ENCODE measurements around the gene CGREF1.

The CGREF1 gene

DNA sequence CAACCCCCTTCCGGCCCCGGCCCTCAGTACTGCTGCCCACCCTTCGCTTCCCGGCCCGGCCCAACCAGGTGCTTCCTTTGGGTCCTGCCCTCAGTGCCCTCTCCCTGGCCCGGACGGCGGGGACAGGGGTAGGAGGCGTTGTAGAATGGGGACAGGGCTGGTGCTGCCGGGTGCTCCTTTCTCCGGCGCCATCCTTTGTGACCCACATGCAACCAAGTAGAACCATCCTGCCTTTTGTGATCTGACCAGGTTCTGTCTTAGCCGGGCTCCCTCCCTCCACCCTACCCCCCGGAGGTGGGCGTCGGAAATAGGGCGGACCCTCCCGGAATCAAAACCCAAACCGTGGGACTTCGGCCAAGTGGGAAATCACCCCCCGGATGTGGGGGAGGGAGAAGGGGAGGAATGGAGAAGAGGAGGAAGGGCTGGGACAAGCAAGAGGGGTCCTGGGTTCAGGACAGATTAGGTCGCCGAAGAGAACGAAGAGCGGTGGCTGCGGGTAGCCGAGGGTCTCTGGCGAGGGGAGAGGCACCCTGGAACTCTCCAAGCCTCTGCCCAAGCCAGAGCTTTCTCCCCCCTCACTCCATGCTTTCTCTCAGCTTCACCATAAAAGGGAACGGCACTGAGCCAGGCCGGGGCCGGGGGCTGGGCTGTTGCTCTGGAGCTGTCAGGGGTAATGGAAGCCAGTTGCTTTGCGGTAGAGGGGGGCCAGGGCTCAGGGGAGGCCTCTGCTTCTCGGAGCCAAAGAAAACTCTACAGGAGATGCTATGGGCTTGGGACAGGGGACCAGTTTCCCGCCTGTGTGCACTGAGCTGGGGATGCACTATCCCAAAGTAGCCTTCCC lies 46.7 kb downstream of the CGREF1 start:
- peak overlapping the region; percentile 52 for H3K4me3 ChIP-seq (ENCODE audit: low read depth, low read length)
- TF ChIP-seq, protein P1, sequence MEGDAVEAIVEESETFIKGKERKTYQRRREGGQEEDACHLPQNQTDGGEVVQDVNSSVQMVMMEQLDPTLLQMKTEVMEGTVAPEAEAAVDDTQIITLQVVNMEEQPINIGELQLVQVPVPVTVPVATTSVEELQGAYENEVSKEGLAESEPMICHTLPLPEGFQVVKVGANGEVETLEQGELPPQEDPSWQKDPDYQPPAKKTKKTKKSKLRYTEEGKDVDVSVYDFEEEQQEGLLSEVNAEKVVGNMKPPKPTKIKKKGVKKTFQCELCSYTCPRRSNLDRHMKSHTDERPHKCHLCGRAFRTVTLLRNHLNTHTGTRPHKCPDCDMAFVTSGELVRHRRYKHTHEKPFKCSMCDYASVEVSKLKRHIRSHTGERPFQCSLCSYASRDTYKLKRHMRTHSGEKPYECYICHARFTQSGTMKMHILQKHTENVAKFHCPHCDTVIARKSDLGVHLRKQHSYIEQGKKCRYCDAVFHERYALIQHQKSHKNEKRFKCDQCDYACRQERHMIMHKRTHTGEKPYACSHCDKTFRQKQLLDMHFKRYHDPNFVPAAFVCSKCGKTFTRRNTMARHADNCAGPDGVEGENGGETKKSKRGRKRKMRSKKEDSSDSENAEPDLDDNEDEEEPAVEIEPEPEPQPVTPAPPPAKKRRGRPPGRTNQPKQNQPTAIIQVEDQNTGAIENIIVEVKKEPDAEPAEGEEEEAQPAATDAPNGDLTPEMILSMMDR (IDR thresholded peaks at IDR 0.05; ENCODE audit: low read depth, low read length), result no peak
- DNase-seq (ENCODE audit: low read depth, low spot score), result peak; percentile 87
- in situ Hi-C loops (cut with HindIII; ENCODE audit: low sequenced_read_pairs), result no loop called here

DNA sequence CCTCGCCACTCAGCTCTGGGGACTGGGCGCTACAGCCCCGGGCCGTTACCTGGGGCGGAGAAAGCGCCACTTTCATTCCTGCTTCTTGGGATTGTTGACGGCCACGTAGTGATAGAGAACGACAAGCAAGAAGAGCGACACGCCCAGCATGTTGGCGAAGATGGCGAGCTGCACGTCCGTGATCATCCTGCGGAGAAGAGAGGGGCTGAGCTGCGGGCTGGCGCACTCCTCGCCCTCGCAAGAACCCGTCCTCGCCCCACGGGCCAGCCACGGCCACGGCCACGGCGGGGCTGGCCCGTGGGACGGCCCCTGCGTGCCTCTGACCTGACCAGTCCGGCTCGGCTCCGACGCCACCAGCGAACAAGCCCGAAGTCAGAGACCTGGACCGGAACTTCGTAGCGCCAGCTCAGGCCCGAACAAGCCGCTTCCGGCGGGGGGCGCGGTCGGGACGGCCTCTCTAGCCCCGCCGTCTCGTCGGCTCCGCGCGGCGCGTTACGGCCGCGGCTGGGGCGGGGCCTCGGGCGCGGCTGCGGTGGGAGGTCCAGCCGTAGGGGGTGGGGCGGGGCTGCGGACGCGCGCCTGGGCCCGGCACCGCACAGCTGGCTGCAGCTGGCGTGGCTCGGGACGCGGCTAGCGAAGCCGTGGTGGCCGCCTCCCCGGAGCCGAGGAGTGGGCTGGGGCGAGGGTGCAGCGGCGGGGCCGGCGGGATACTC lies 47.5 kb downstream of the CGREF1 start, which contains the start of gene OST4:
Gene OST4, minus strand, starts transcription at position 378 of the 713 bp plus-strand sequence.
- TF ChIP-seq, protein P1 (IDR thresholded peaks at IDR 0.05; ENCODE audit: low read depth, low read length), result no peak
- peak within 1 kb of the TSS; percentile 99 for H3K4me3 ChIP-seq (ENCODE audit: low read depth, low read length)
- in situ Hi-C loops (cut with HindIII; ENCODE audit: low sequenced_read_pairs), result no loop called here
- peak; percentile 94 for DNase-seq (ENCODE audit: low read depth, low spot score)

DNA sequence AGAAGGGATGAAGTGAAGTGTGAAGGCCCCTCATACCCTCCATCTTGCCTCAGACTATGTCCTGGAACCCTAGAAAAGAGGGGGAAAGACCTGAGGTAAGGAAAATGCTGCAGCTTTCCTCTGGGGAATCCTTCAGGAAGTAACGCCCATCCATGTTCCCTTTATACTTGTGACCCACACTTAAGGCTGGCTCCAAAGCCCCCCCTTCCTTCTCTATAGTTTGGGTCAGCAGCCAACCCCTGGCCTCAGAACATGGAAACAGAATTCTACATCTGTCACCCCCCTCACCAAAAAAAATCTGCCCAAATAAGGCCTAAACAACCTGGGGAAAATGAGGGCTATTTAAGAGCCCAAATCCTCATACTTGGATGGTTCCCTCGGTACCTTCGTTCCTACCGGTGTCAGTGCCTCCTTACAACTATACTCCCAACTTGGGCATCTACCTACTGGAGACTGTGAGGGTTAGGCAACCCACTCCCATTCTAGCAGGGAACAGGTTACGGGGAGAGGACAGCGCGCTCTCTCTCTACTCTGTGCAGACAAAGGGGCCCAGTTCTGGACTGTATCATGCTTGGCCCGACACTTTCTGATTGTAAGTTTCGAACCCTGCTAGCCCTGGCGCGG lies 48.2 kb downstream of the CGREF1 start:
- no peak for DNase-seq (ENCODE audit: low read depth, low spot score)
- in situ Hi-C loops (cut with HindIII; ENCODE audit: low sequenced_read_pairs), result no loop called here
- TF ChIP-seq, protein P1 (IDR thresholded peaks at IDR 0.05; ENCODE audit: low read depth, low read length), result no peak
- peak overlapping the region; percentile 99 for H3K4me3 ChIP-seq (ENCODE audit: low read depth, low read length)

DNA sequence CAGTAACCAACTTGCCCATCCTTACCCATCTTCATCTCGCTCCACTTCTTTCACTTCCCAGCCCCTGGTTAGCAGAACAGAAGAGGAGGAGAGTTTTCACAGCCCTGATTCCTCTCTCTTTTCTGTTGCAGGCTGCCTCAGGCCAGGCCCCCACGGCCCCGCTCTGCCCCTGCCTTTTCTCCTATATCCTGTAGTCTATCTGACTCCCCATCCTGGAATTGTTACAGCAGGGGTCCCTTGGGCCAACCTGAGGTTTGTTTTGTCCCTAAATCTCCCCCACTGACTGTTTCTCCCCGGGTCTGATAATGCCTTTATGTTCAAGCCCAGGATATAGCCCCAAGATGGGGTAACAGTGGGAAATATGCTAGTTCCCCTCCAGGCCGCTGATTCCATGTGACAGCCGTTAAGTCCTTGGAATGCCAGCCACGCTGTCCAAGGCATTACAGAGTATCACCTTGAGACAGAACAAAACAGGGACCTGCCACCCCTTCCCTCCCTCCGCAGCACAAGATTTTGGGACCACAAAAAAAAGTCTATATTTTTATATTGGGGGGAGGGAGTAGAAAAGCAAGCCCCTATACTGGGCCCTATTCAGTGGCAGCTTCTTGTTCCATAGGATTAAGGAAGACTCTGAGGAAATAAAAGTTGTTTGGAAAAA lies 48.8 kb downstream of the CGREF1 start:
- TF ChIP-seq, protein P1 (IDR thresholded peaks at IDR 0.05; ENCODE audit: low read depth, low read length), result no peak
- in situ Hi-C loops (cut with HindIII; ENCODE audit: low sequenced_read_pairs), result no loop called here
- peak overlapping the region; percentile 99 for H3K4me3 ChIP-seq (ENCODE audit: low read depth, low read length)
- DNase-seq (ENCODE audit: low read depth, low spot score), result no peak

DNA sequence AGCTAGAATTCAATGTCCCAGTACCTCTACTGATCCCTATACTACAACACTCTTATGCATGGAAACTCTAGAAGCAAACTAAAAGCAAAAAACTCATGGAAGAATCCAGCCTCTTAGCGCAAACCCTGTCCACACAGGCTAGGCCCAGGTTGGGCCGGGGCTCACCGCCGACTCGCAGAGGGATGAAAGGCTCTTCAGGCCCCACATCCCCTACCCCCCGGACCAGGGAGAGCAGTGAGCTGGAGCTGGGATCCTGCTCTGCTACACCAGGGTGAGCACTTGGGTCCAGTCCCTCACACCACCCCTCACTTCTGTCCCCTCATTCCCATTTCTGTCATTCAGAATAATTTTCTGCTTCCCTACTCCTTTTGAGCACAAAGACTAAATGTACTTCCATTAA lies 49.5 kb downstream of the CGREF1 start:
- H3K4me3 ChIP-seq (ENCODE audit: low read depth, low read length), result peak overlapping the region; percentile 99
- TF ChIP-seq, protein P1 (IDR thresholded peaks at IDR 0.05; ENCODE audit: low read depth, low read length), result no peak
- no peak for DNase-seq (ENCODE audit: low read depth, low spot score)
- in situ Hi-C loops (cut with HindIII; ENCODE audit: low sequenced_read_pairs), result no loop called here

DNA sequence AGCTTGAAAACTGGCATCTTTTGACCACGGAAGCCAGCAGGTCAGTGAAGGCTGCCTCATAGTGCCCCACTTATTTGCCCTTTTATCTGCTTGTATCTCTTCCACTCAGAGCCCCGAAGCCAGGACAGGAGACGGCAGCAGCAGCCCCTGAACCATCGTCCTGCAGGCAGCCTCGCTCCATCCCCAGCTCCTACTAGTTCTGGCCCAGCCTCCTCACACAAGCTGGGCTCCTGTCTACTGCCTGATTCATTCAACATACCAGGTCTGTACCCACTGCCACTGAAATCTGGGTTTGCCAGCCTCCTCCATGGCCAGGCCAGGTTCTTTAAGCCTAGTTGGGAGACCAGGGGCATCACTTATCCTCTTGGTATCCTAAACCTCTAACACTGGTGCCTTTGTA lies 51.5 kb downstream of the CGREF1 start:
- in situ Hi-C loops (cut with HindIII; ENCODE audit: low sequenced_read_pairs), result no loop called here
- TF ChIP-seq, protein P1 (IDR thresholded peaks at IDR 0.05; ENCODE audit: low read depth, low read length), result no peak
- H3K4me3 ChIP-seq (ENCODE audit: low read depth, low read length), result no peak overlapping the region
- DNase-seq (ENCODE audit: low read depth, low spot score), result no peak
